H9 (cell line): Measurements from ENCODE around the gene GLT8D1. TPM values are rescaled to one million over a fixed set of nuclear protein-coding genes. Genes with fewer than 3 reads are reported as not detected.

Experiments used
- DNase-seq: peaks from one replicate; pipeline ENCODE4 v3.0.0-alpha.2; 2017
- H2AFZ ChIP-seq: one replicate; pipeline ENCODE4 v1.6.1; 2013; ENCODE audit warnings: mild to moderate bottlenecking, low read length, control low read depth, moderate library complexity
- H2AK5ac ChIP-seq: 2 replicates; pipeline ENCODE4 v1.6.1; 2013; ENCODE audit warnings: low read length, control low read depth, mixed read lengths; ENCODE audit not compliant: insufficient read length
- H2BK120ac ChIP-seq: one replicate; pipeline ENCODE4 v1.6.1; 2013; ENCODE audit warnings: low read depth, mild to moderate bottlenecking, low read length, control low read depth, inconsistent platforms; ENCODE audit not compliant: poor library complexity, severe bottlenecking
- H2BK12ac ChIP-seq: 2 replicates; pipeline ENCODE4 v1.6.1; 2013; ENCODE audit warnings: low read length, control low read depth, mixed read lengths, low read depth; ENCODE audit not compliant: insufficient read length
- H2BK15ac ChIP-seq: 2 replicates; pipeline ENCODE4 v1.6.1; 2013; ENCODE audit warnings: low read depth, low read length, control low read depth
- H2BK20ac ChIP-seq: one replicate; pipeline ENCODE4 v1.6.1; 2013; ENCODE audit warnings: low read depth, mild to moderate bottlenecking, low read length, control low read depth, inconsistent platforms; ENCODE audit not compliant: poor library complexity, severe bottlenecking
- H2BK5ac ChIP-seq: 2 replicates; pipeline ENCODE4 v1.6.1; 2013; ENCODE audit warnings: low read length, control low read depth, mixed read lengths; ENCODE audit not compliant: insufficient read length
- H3K14ac ChIP-seq: 2 replicates; pipeline ENCODE4 v1.6.1; 2013; ENCODE audit warnings: low read length, control low read depth; ENCODE audit not compliant: insufficient read depth
- H3K18ac ChIP-seq: 2 replicates; pipeline ENCODE4 v1.6.1; 2013; ENCODE audit warnings: low read depth, mild to moderate bottlenecking, mixed read lengths, low read length, control low read depth; ENCODE audit not compliant: insufficient read length
- H3K23ac ChIP-seq: 2 replicates; pipeline ENCODE4 v1.6.1; 2013; ENCODE audit warnings: low read length, control low read depth, mixed read lengths, low read depth; ENCODE audit not compliant: insufficient read length
- H3K23me2 ChIP-seq: 2 replicates; pipeline ENCODE4 v1.6.1; 2013; ENCODE audit warnings: low read depth, mild to moderate bottlenecking, mixed read lengths, low read length, control low read depth; ENCODE audit not compliant: insufficient read length, poor library complexity, severe bottlenecking
- H3K27ac ChIP-seq: 2 replicates; pipeline ENCODE4 v1.5.1; 2013; ENCODE audit warnings: low read length, control low read depth, mixed read lengths, low read depth; ENCODE audit not compliant: insufficient read length
- H3K27me3 ChIP-seq: 2 replicates; pipeline ENCODE4 v1.6.1; 2013; ENCODE audit warnings: low read length, control low read depth, inconsistent platforms; ENCODE audit not compliant: insufficient read depth
- H3K4ac ChIP-seq: 2 replicates; pipeline ENCODE4 v1.6.1; 2013; ENCODE audit warnings: low read depth, mild to moderate bottlenecking, control low read depth, inconsistent platforms, low read length, moderate library complexity
- H3K4me1 ChIP-seq: 2 replicates; pipeline ENCODE4 v1.6.1; 2013; ENCODE audit warnings: low read length, control low read depth, inconsistent platforms; ENCODE audit not compliant: insufficient read depth
- H3K4me2 ChIP-seq: 2 replicates; pipeline ENCODE4 v1.6.1; 2013; ENCODE audit warnings: low read length, control low read depth, mixed read lengths; ENCODE audit not compliant: insufficient read length, insufficient read depth
- H3K56ac ChIP-seq: 2 replicates; pipeline ENCODE4 v1.6.1; 2013; ENCODE audit warnings: low read depth, mild to moderate bottlenecking, mixed read lengths, low read length, control low read depth; ENCODE audit not compliant: insufficient read length
- H3K79me1 ChIP-seq: 2 replicates; pipeline ENCODE4 v1.6.1; 2013; ENCODE audit warnings: low read depth, mild to moderate bottlenecking, moderate library complexity, low read length, control low read depth, inconsistent platforms; ENCODE audit not compliant: insufficient read depth, poor library complexity, severe bottlenecking
- H3K79me2 ChIP-seq: 2 replicates; pipeline ENCODE4 v1.6.1; 2013; ENCODE audit warnings: low read length, control low read depth, inconsistent platforms; ENCODE audit not compliant: insufficient read depth
- H3K9ac ChIP-seq: 2 replicates; pipeline ENCODE4 v1.6.1; 2013; ENCODE audit warnings: low read length, control low read depth, mixed read lengths; ENCODE audit not compliant: insufficient read length; ENCODE audit errors: extremely low read depth
- H3K9me3 ChIP-seq: one replicate; pipeline ENCODE4 v1.6.1; 2013; ENCODE audit warnings: low read depth, low read length, inconsistent platforms; ENCODE audit not compliant: control insufficient read depth
- H3T11ph ChIP-seq: one replicate; pipeline ENCODE4 v1.6.1; 2013; ENCODE audit warnings: mild to moderate bottlenecking, low read length, control low read depth, inconsistent platforms
- H4K20me1 ChIP-seq: one replicate; pipeline ENCODE4 v1.6.1; 2013; ENCODE audit not compliant: control insufficient read depth, insufficient read length, insufficient read depth
- H4K5ac ChIP-seq: 2 replicates; pipeline ENCODE4 v1.6.1; 2013; ENCODE audit warnings: low read depth, mild to moderate bottlenecking, mixed read lengths, low read length, control low read depth; ENCODE audit not compliant: insufficient read length
- H4K8ac ChIP-seq: replicated peaks from 2 replicates; pipeline ENCODE4 v1.6.1; 2013; ENCODE audit warnings: low read length, control low read depth, mixed read lengths, low read depth; ENCODE audit not compliant: insufficient read length
- H4K91ac ChIP-seq: 2 replicates; pipeline ENCODE4 v1.6.1; 2013; ENCODE audit warnings: low read depth, mild to moderate bottlenecking, moderate library complexity, mixed read lengths, low read length, control low read depth; ENCODE audit not compliant: insufficient read length
- H3K27ac Mint-ChIP-seq, 3 experiments: 2 replicates in 2 of 3; 3 replicates in 1 of 3; pipeline ENCODE4 v1.8.0; 2020 to 2021; ENCODE audit warnings: mixed read lengths in 3 of 3, mild to moderate bottlenecking in 1 of 3, moderate library complexity in 1 of 3
- H3K27me3 Mint-ChIP-seq: 2 replicates; pipeline ENCODE4 v1.8.0; 2021; ENCODE audit warnings: low read depth, mild to moderate bottlenecking, moderate library complexity, mixed read lengths
- H3K36me3 Mint-ChIP-seq, 3 experiments: 2 replicates in 2 of 3; 3 replicates in 1 of 3; pipeline ENCODE4 v1.8.0; 2020 to 2021; ENCODE audit warnings: low read depth in 3 of 3, mixed read lengths in 3 of 3; ENCODE audit not compliant: insufficient read depth in 1 of 3
- H3K4me1 Mint-ChIP-seq, 2 experiments: 2 replicates each; pipeline ENCODE4 v1.8.0; 2020; ENCODE audit warnings: mixed read lengths in 2 of 2
- H3K4me3 Mint-ChIP-seq, 2 experiments: 2 replicates in 1 of 2; 3 replicates in 1 of 2; pipeline ENCODE4 v1.8.0; 2020 to 2021; ENCODE audit warnings: mild to moderate bottlenecking in 2 of 2, mixed read lengths in 2 of 2, moderate library complexity in 1 of 2
- H3K9me3 Mint-ChIP-seq, 2 experiments: 2 replicates in 1 of 2; 3 replicates in 1 of 2; pipeline ENCODE4 v1.8.0; 2020; ENCODE audit warnings: mild to moderate bottlenecking in 2 of 2, mixed read lengths in 2 of 2, moderate library complexity in 1 of 2
- CTCF ChIP-seq: fragments of 200-600 bp; sonication (generic); conservative IDR thresholded peaks from 3 replicates; pipeline ENCODE4 v1.8.0; 2021; ENCODE audit warnings: antibody characterized with exemption, mild to moderate bottlenecking
- total RNA-seq: library from RNA; stranded (reverse); gene quantifications from 2 replicates; pipeline ENCODE4 v1.2.1, GENCODE V29; 2021

Gene GLT8D1
- total RNA-seq, 1 experiment from 2014 or later = 39.3 TPM

DNA sequence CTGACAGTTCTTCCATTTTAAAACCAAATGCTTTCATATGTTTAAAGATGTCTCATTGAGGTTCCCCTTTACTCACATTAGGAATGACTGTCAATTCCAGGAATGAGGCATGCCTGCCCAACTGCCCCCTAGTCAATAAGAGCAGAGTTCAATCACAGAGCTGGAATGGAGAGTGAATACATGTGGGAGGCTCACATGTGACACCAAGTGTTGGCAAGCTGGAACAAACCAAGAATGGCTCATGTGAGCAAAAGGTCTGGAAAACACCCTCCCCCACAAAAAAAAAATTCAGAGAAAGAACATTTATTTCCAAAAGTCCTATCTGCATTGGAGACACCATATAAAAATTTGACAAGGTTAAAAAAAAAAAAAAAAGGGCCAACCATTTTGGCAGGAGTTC, 23.6 kb downstream of the GLT8D1 start:
- Histone ChIP-seq H3K23ac (no peak overlapping the region), H3T11ph (no peak overlapping the region), H2AFZ (no peak overlapping the region), H2BK12ac (no peak overlapping the region), H3K9me3 (no peaks in the 10 kb centered on the region), H3K18ac (no peak overlapping the region), H2BK15ac (no peak overlapping the region), H3K14ac (no peak overlapping the region), H4K5ac (no peak overlapping the region), H3K79me1 (no peaks in the 10 kb centered on the region), H3K23me2 (peaks cover 3% of the 10 kb centered on the region), H3K4me1 (no peaks in the 10 kb centered on the region), H3K79me2 (peaks cover 13% of the 10 kb centered on the region; the same call in 1 of the 2 replicates), H3K4ac (no peak overlapping the region), H3K4me2 (no peak overlapping the region), H3K9ac (peak overlapping the region; percentile 19), H2BK5ac (no peak overlapping the region), H2BK20ac (no peak overlapping the region), H4K8ac (no peak overlapping the region), H4K20me1 (no peaks in the 10 kb centered on the region), H2AK5ac (no peak overlapping the region), H3K56ac (no peak overlapping the region), H4K91ac (no peak overlapping the region), H3K27me3 (no peaks in the 10 kb centered on the region), H2BK120ac (no peak overlapping the region), H3K27ac (no peak overlapping the region)
- TF ChIP-seq CTCF = 0 out of 3 replicates have a peak, but pooled peaks have one; percentile 24
- Mint-ChIP-seq H3K27me3 (peaks cover 3% of the 10 kb centered on the region; the same call in 1 of the 2 replicates), H3K9me3 (no peaks in the 10 kb centered on the region), H3K36me3 (peaks cover 26 to 51% (median 44%) of the 10 kb centered on the region in 3 experiments), H3K4me3 (no peak overlapping the region), H3K27ac (peak overlapping the region in 2 of 3 experiments; percentile 49 to 78; a peak in 3 of 7 replicates), H3K4me1 (peaks cover 16 to 25% of the 10 kb centered on the region in 2 experiments)
- DNase-seq = no peak
